Activated naive CD4-positive, alpha-beta T cell (primary cell): Measurements from ENCODE around the gene DNAAF1.

ENCODE experiments used
- DNase-seq, 4 experiments: peaks; one replicate each; lab custom pipeline; 2025; lab: John Stamatoyannopoulos, UW

Gene DNAAF1

GRCh38 chr16:84124257-84125073, 20.6 kb upstream of the DNAAF1 start:
- DNase-seq: no peak

DNA sequence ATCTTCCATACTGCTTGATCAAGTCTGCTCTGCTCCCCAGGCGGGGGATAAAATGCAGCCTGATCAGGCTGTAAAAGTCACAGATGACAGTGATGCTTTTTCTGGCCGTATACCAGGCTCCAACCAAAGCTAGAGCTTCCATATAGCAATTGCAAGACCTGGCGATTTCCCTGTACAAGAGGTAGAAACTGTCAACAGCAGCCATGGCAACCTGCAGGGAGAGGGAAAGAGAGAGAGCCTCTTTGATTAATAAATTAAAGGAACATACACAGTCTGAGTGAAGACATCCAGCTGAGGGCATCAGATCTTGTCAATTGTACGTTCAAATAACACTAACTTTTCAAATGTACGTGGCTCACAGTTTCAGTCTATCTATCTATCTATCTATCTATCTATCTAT, 14.0 kb upstream of the DNAAF1 start:
- DNase-seq: no peak

- DNase-seq: no peak
These were observed 12.4 kb upstream of the DNAAF1 start for GRCh38 chr16:84132527-84133285.

GRCh38 chr16:84136331-84137125, 8.6 kb upstream of the DNAAF1 start:
- DNase-seq: no peak

DNA sequence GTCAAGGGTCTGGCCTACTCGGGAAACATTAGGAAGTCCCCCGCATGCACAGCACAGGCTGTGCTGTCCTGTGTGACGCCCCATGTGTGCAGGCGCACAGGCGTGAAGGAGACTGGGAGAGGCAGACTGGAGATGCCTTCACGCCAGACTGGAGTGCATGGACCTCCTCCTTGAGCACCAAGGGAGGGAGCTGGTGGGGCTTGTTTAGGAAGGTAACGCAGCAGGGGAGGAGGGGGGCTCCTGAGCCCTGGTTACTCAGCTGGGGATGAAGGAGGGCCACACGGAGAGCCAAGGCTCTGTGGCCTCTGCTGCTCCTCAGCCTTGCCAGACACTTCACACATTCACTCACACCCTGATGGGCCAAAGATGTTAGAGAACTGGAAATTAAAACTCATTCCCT, 7.8 kb upstream of the DNAAF1 start:
- DNase-seq: no peak

DNA sequence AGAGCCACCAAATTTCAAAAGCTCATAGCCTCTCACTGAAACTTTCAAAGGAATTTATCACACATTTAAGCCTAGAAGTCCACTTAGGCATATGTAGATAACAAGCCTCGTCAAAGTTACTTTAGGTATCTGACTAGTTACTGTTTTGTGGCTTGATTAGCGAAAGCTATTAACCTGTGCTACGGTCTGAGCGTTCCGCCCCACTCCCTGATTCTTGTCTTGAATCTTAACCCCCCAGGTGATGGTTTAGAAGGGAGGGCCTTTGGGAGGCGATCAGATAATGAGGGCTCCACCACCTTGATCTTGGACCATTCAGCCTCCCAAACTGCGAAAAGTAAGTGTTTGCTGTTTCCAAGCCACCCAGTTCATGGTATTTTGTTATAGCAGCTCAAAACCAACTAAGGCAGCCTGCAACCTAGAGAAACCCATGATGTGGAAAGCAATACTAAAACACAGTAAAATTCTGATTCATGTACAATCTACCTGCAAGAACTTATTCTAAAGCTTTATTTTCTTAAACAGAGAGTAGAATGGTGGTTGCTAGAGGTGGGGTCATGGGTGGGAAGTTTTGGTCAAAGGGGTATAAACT, 7.2 kb upstream of the DNAAF1 start:
- no peak for DNase-seq

DNA sequence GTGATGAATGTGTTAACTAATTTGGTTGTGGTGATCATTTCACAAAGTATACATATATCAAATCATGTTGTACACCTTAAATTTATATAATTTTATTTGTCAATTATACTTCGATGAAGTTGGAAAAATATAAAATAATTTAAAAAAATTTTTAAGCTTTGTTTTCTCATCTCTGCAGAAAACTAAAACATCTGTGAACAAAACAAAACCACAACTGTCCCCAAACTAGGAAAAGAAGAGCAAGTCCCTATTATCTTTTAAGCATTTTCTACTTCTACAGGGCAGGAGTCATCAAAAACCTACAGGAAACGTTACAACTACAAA, 6.6 kb upstream of the DNAAF1 start:
- DNase-seq: no peak

DNA sequence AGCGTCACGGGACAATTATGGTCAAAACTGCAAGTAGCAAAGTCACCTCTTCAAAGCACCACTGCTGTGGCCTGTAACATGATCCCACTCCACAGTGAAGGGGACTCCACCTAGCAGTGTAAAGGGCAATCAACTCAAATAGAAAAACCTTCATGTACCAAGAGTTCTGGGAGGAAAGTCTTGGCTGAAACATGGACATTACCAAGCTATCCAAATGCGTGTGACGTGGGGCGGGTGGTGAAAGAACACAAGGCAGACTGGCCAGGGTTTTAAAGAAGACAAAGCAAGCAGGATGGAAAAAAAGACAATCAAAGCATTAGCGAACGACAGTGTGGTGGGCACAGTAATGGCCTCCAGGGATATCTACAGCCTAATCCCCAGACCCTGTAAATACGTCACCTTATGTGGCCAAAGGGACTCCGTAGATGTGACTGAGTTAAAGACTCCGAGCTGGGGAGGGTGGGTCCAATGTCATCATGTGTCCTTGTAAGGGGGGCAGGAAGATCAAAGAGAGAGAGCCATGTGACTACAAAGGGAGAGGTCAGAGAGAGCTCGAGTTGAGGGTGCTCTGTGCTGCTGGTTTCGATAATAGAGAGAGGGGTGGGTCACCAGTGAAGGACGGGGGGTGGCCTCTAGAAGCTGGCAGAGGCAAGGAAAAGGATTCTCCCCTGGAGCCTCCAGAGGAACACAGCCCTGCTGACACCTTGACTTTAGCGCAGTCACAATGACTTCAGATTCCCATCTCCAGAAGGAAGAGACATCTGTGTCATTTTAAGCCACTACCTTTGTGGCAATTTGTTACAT, 6.1 kb upstream of the DNAAF1 start:
- no peak for DNase-seq

DNA sequence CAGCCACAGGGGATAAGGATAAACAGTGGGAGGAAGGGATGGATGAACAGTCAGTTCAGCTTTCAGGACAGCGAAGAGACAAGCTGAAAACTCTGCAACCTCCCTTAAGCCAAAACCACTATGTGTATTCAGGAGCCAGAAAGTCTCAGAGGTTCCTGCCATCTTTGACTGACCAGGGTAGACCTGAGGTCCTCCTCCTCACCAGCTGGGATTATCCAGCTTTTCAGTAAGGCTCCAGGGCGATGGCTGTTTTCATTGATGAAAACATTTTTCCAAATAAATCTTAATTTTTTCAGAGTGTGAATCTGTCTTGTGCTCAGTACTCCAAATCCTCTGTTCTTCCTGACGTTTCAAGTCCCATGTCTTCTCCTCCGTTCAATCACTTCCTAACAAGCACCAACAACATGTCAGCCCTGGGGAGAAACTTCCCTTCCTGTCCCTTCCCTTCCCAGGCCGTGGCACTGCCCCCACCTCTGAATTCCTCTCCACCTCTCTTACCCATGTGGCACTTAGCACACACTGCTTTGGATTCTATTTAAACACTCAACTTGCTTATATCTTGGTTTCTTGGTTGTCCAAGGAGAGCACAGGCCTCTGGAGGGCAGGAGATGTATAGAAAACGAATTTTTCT, 5.4 kb upstream of the DNAAF1 start:
- no peak for DNase-seq

DNA sequence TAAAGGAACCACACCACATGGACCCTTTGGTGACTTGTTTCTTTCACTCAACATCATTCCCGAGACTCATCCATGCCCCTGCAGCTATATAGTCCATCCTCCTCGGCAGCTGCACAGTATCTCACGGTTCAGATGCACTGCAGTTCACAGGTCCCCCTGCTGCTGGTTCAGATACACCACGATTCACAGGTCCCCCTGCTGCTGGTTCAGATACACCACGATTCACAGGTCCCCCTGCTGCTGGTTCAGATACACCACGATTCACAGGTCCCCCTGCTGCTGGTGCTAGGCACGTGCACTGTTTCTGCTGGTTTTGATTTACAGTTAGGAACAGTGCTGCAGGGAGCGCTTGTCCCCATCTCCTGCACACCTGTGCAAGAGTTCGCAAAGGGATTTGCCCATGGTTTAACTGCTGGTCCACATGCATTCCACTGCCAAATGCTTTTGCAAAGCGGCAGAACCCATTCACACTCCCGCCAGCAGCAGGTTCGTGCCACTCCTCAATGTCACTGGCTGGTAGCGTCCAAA, 3.9 kb upstream of the DNAAF1 start:
- no peak for DNase-seq

GRCh38 chr16:84143081-84143480, 2.0 kb upstream of the DNAAF1 start:
- DNase-seq: no peak

DNA sequence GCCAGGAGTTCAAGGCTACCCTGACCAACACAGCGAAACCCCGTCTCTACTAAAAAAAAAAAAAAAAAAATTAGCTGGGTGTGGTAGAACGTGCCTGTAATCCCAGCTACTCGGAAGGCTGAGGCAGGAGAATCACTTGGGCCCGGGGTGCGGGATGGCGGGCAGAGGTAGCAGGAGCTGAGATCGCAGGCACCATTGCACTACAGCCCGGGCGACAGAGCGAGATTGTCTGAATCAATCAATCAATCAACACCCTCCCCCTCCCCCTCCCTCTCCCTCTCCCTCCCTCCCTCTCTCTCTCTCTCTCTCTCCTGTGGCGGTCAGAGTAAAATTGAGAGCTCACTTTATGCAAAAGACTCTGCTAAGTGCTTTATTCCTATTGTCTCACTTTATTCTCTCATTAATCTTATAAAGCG, 1.3 kb upstream of the DNAAF1 start:
- no peak for DNase-seq

DNA sequence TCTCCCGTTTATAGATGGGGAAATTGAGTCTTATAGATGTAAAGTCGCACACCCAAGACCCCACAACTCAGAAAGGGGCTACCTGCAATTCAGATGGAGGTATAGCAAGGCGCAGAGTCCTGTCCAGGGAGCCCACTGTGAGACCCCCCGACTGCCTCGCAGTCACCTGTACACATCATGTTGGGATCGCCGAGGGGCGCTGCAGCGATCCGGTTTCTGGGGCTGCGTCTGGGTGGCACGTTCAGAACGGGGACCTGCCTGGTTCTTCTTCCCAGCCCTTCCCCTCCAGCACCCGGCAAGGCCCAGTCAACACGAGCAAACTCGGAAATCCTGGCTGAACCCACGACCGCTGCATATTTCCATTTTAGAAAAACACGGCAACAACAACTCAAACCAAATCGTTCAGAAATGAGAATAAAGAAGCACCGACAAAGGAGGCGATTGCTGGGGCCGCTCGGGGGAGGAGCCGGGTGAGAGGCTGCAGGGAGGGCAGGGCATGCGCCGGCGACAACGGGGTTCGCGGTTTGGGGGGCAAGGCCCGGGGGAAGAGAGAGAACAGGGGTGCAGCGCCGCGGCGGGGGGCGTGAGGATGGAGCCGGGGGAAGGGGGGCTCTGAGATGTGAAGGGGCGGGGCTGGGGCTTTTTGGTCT, 774 bp upstream of the DNAAF1 start:
- DNase-seq: peak in 2 of 4 experiments; percentile 17 to 36

DNA sequence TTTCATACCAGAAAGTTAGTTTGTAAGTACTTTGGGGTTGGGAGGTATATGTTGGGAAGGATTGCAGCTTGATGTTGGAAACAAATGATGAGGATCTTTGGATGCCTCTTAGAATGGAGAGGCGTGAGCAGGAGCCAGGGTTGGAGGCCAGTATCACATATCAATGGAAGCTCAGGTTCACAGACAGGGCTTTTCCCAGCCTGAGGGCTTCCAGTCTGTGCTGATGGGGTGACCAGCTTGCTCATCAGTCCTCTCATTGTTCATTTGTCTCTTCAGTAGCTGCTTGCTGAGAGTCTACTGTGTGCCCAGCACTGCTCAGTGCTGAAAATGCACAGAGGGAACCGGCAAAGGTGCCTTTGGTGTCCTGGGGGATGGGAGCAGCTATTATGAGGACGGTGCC, 5.8 kb downstream of the DNAAF1 start:
- no peak for DNase-seq

DNA sequence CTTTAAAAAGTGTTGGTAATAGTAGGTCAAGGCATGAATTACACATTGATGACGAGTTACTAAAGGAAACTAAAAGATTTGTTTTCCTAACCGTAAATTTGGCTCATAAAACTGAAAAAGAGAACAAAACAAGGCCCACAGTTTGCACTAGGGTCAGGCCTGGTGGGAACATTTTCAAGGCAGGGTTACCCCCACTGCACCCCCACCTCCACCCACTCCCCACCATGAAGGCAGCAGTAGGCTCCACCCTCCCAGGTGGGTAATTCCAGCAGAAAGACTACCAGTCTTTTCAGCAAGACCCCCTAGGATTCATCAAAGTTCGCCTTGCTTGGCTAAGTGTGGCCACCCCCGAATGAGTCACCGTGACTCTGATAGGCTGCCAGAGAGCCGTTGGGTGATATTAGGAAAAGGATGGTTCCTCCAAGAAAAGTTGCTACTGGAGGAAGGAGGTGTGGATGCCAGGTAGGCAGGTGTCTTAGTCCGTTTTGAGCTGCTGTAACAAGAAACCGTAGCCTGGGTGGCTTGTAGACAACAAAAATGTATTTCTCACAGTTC, 8.6 kb downstream of the DNAAF1 start:
- DNase-seq: no peak

DNA sequence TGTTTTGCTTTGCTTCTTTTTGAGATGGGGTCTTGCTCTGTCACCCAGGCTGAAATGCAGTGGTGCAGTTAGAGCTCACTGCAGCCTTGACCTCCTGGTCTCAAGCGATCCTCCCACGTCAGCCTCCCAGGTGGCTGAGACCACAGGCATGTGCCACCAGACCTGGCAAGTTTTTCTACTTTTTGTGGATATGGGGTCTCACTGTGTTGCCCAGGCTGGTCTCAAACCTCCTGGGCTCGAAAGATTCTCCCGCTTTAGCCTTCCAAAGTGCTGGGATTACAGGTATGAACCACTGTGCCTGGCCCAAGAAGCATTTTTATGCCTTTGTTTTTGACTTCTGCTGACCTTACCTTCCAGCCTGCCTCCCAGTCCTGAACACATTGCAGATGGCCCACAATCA, 10.1 kb downstream of the DNAAF1 start:
- DNase-seq: no peak

- no peak for DNase-seq
These were observed 10.7 kb downstream of the DNAAF1 start for GRCh38 chr16:84155771-84156170.

- DNase-seq: no peak
These were observed 11.3 kb downstream of the DNAAF1 start for GRCh38 chr16:84156342-84156784.

DNA sequence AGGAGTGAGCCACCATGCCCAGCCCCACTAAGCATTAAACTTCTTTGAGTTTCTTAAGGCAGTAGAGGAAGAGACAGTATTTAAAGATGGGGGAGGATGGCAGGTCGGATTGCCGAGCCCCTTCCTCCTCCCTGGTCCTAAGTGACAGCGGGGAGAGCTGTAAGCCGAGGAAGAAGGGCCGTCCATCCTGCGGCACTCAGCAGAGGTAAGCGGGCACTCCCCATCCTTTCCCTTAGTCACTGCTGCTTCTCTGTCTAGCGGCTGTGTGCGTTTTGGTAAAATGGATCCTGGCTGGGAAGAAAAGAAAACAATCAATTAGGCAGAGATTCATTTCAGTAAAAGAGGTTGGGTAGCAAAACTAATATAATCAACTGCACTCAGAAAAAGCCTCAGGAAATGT, 13.9 kb downstream of the DNAAF1 start:
- DNase-seq: no peak

GRCh38 chr16:84159800-84160199, 14.7 kb downstream of the DNAAF1 start:
- no peak for DNase-seq
